ENCODE measurements around the gene COL4A6.

The COL4A6 gene

DNA sequence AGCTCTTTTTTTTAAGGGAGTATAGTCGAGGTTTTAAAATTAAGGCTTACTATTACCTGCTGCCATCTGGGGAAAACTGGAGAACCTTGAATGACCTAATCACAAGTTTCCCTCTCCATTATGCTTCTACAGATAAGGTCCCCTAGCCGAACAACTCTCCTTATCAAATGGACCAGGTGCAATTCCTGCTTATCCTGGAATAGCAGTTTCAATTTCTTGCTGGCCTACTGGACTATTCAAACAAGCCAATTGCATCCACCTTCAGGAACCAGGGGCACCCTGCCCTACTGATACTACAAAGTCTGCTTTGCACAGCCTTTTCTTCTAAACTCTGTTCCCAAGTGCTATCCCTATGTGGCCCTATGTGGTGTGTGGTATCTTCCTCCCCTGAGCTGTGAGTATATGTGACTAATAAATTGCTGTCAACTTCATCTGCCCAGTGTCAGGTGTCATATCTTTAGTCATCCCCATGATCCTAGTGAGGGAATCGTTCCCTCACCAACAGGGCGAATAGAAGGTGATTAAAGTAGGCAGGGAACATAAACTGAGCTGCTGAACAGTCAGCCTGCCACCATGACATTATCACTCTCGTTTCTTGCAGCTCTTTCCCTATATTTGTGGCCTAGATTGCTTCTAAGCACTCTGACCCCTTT is 218.1 kb downstream of the COL4A6 start:
- no peak overlapping the region for H3K4me3 ChIP-seq (ENCODE audit: control insufficient read depth, low read depth, low read length)
- TF ChIP-seq, protein P1, sequence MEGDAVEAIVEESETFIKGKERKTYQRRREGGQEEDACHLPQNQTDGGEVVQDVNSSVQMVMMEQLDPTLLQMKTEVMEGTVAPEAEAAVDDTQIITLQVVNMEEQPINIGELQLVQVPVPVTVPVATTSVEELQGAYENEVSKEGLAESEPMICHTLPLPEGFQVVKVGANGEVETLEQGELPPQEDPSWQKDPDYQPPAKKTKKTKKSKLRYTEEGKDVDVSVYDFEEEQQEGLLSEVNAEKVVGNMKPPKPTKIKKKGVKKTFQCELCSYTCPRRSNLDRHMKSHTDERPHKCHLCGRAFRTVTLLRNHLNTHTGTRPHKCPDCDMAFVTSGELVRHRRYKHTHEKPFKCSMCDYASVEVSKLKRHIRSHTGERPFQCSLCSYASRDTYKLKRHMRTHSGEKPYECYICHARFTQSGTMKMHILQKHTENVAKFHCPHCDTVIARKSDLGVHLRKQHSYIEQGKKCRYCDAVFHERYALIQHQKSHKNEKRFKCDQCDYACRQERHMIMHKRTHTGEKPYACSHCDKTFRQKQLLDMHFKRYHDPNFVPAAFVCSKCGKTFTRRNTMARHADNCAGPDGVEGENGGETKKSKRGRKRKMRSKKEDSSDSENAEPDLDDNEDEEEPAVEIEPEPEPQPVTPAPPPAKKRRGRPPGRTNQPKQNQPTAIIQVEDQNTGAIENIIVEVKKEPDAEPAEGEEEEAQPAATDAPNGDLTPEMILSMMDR (IDR thresholded peaks at IDR 0.05; ENCODE audit: control insufficient read depth, insufficient read depth, low read depth, low read length, missing control alignments): no peak
- no peak for DNase-seq (ENCODE audit: low read depth)

DNA sequence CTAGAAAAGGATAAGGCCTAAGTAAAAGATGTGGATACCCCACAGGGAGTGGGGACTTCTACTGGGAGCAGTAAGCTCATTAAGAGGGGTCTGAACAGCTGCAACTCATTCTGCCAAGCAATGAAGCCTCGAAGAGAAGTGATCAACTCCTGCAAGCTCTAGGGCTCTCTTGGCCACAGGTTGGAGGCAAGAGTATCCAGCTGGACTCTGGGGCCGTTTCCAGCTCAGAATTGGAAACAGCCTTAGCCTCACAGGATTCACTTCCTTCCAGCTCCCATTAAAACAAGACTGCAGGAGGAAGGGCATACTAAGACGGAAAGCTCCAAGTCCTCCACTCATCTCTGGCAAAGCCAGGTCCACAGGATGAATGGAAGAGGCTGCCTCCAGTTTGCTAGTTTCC is 220.3 kb downstream of the COL4A6 start:
- DNase-seq (ENCODE audit: low read depth): no peak
- no peak overlapping the region for H3K4me3 ChIP-seq (ENCODE audit: control insufficient read depth, low read depth, low read length)
- TF ChIP-seq, protein P1 (IDR thresholded peaks at IDR 0.05; ENCODE audit: control insufficient read depth, insufficient read depth, low read depth, low read length, missing control alignments): no peak

DNA sequence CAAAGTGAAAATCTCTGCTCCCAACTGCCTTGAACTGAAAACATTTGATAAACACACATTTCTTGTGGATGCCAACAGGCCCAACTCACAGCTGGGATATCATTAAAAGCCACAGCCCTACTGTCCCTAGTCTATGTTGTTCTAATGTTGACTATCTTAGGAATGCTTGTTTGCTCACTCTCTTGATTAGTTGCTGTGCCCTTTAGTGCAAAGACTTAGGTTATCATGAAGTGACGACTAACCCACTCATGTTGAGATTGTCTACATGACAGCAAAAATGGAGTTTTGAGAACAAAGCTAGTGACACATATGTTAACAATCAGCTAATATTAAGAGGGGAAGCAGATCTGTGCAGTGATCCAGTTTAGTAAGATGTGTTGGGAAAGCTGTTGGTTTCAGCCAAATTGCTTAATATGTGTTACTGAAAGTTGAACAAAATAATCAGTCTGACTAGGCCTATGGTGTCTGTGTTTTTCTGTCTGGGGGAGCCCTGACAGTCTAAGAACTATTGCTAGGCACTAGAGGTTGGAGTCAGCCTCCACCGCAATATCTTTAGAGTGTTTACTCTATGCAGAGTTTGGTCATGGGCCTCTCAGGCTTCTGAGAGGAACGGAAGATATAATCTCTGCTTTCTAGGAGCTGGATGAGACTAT is 221.2 kb downstream of the COL4A6 start:
- TF ChIP-seq, protein P1 (IDR thresholded peaks at IDR 0.05; ENCODE audit: control insufficient read depth, insufficient read depth, low read depth, low read length, missing control alignments): no peak
- no peak for DNase-seq (ENCODE audit: low read depth)
- H3K4me3 ChIP-seq (ENCODE audit: control insufficient read depth, low read depth, low read length): no peak overlapping the region

DNA sequence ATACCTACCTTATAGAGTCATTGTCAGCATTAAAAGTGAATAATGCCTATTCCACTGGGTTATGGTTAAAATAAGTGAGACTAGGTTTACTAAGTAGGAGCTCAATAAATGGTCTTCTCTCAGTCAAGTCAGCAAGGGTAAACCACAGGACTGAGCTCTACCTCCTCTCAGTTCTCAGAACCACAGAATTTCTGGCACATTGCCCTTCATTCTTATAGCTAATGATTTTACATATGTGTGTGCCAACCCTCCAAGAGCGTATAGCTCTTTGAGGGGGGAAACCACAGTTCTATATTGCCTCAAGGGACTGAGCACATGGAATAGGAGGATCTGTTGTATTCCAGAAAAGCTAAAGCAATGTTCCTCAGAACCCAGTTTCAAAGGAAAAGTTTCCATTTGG is 221.8 kb downstream of the COL4A6 start:
- DNase-seq (ENCODE audit: low read depth): no peak
- no peak overlapping the region for H3K4me3 ChIP-seq (ENCODE audit: control insufficient read depth, low read depth, low read length)
- TF ChIP-seq, protein P1 (IDR thresholded peaks at IDR 0.05; ENCODE audit: control insufficient read depth, insufficient read depth, low read depth, low read length, missing control alignments): no peak

DNA sequence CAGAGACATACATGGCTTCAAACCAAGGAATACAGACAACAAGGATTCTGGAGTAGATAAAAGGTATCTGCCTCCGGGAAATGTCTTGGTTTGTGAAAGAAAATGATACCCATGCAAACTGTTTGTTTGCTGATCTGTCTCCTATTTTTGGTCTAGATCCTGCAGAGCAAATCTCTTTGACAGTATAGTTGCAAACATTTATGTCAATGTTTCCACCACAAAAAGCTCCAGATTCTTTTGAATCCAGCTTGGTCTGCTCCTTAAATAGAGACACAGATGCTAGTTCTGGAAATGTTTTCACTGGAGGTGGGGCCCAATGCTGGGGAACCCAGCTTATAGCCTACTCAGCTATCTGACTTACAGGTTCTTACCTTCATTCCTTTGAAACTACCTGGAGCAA is 226.9 kb downstream of the COL4A6 start:
- DNase-seq (ENCODE audit: low read depth): no peak
- TF ChIP-seq, protein P1 (IDR thresholded peaks at IDR 0.05; ENCODE audit: control insufficient read depth, insufficient read depth, low read depth, low read length, missing control alignments): no peak
- H3K4me3 ChIP-seq (ENCODE audit: control insufficient read depth, low read depth, low read length): no peak overlapping the region

DNA sequence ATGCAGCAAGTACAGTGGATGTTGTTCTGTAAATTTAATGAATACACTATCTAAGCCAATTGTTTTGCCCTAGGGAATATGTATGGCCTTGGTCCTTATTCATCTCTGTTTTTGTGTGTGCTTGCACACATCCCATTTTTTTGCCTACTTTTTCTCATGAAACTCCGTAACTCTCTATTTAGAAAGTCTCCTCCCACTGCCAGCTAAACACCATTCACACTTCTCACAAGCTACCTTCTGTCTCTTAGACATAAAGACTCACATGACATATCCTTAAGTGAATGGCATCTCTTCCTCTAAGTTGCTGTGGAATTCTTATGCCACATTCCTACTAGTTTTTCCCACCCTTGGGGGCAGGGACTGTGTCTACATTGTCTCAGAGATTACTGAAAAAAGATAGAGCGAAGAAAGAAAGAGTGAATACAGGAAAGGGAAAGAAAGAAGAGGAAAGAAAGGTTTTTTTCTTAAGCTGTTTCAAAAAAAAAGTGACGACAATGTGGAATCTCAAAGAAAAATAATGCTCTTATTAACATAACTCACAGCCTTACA is 229.1 kb downstream of the COL4A6 start:
- H3K4me3 ChIP-seq (ENCODE audit: control insufficient read depth, low read depth, low read length): no peak overlapping the region
- TF ChIP-seq, protein P1 (IDR thresholded peaks at IDR 0.05; ENCODE audit: control insufficient read depth, insufficient read depth, low read depth, low read length, missing control alignments): no peak
- no peak for DNase-seq (ENCODE audit: low read depth)
